K562 (cell line): ENCODE measurements around the gene TBC1D20.

Experiments
- CTCF ChIP-seq, 3 experiments: IDR thresholded peaks in 2 of 3; conservative IDR thresholded peaks in 1 of 3; 2 replicates each; pipeline ENCODE4 v1.5.1; 2011 to 2012; ENCODE audit warnings: low read length in 3 of 3, mild to moderate bottlenecking in 3 of 3, control low read depth in 2 of 3, improper control_type of control experiment in 1 of 3, inconsistent platforms in 1 of 3, low read depth in 1 of 3, mixed read lengths in 1 of 3, moderate library complexity in 1 of 3; ENCODE audit not compliant: insufficient read depth in 2 of 3
- ZBTB26 ChIP-seq: fragments of 450-650 bp; formaldehyde crosslinking; IDR thresholded peaks from 2 replicates; pipeline ENCODE4 v1.4.0; 2022; ENCODE audit warnings: missing genetic modification characterization
- ZNF79 ChIP-seq: fragments of 250-450 bp; sonication (Bioruptor Pico); IDR thresholded peaks from 2 replicates; pipeline ENCODE4 v1.4.0; 2020; ENCODE audit warnings: low read depth, mild to moderate bottlenecking, moderate library complexity

- TF ChIP-seq CTCF (IDR thresholded peaks at IDR 0.05 in 2 of 3, conservative IDR thresholded peaks at IDR 0.05 in 1 of 3; ENCODE audit: insufficient read depth in 2 of 3, low read depth in 1 of 3, low read length in 3 of 3) (no peak), ZNF79 (CRISPR knock-in tag) (no peak), ZBTB26 (CRISPR knock-in tag) (no peak)
Observed at GRCh38 chr20:434661-435419, 27.5 kb downstream of the TBC1D20 start.
